Measurements from ENCODE around the gene TEX10. TPM values are rescaled to one million over a fixed set of nuclear protein-coding genes. Genes with fewer than 3 reads are reported as not detected.

Gene TEX10
- 10 to 100 TPM in 3 of 4 donors, 1 to 10 TPM in 1; 8.4 to 24.6 (median 19.3) TPM for total RNA-seq

DNA sequence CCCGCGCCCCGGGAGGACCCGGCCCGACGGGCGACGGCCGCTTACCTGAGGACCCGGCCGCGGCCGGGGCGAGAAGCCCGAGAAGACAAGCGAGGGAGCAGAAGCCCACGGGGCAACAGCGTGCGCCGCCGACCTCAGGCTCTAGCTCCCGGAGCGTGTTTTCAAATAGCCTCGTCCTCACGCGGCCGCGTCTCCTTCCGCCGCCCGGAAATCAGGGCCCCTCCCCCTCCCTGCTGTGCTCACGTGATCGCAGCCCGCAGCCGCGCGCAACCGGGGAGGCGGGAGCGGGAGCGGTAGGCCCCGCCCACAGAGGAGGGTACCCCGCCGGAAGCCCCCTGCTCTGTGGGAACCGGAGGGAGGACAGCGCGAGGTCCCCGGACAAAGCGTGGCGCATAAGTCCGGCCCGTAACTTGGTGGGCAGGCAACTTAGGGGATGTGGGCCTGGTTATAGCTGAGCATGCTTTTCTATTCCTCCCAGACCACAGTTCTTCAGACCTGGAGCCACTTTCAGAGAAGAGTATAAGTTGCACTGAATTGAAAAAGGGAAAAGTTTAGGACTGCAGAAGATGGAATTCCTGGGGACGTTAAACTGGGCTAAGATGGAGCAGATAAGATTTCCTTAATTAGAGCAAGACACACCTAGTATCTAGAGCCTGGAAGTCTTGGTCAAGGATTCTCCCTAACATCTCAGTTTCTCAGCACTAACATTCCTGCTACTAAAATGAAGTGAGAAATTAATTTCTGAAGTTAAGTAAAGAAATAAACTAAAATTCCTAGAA lies at the start of gene TEX10:
TSS of gene TEX10 (minus strand) at position 216 of the 779 bp plus-strand sequence. CDS start 3,579 bp downstream, outside the sequence.
- no peaks in the 10 kb centered on the region for H3K27me3 ChIP-seq
- WGBS, 2 donors, result 0% methylated on average over 1 to 11 of the region's 53 CpGs
- H3K27ac ChIP-seq, result peak within 1 kb of the TSS; percentile 86 to 92 (median 87)
- no peak for TF ChIP-seq CTCF (IDR thresholded peaks at IDR 0.05)
- TF ChIP-seq POLR2A (IDR thresholded peaks at IDR 0.05), result peak in 3 of 4 donors; percentile 42 to 72 (median 52)
- H3K36me3 ChIP-seq, result no peaks in the 10 kb centered on the region
- no peaks in the 10 kb centered on the region for H3K9me3 ChIP-seq
- peak within 1 kb of the TSS; percentile 88 to 97 (median 92) for H3K4me3 ChIP-seq
- intact Hi-C loops (cut with DNase I), result loop anchor here (10.0 kb wide), 1 partner anchor 82 kb away; no protein-coding TSS in a partner anchor
- DNase-seq, result peak; percentile 39
- peaks cover 3 to 40% (median 17%) of the 10 kb centered on the region in 3 donors for H3K4me1 ChIP-seq

- H3K27ac ChIP-seq, result no peak overlapping the region
- no peaks in the 10 kb centered on the region for H3K4me1 ChIP-seq
- H3K4me3 ChIP-seq, result no peak overlapping the region
- no peak for DNase-seq
- no peaks in the 10 kb centered on the region for H3K36me3 ChIP-seq
- 82 to 93% methylated on average over 1 of the region's 1 CpG for WGBS, 2 donors
- intact Hi-C loops (cut with DNase I), result no loop called here
- TF ChIP-seq CTCF (IDR thresholded peaks at IDR 0.05) (no peak), POLR2A (IDR thresholded peaks at IDR 0.05) (no peak)
- no peaks in the 10 kb centered on the region for H3K9me3 ChIP-seq
- peaks cover 0 to 13% (median 0%) of the 10 kb centered on the region in 4 donors for H3K27me3 ChIP-seq
Measured at GRCh38 chr9:100401042-100401441, 48.3 kb upstream of the TEX10 start.

- intact Hi-C loops (cut with DNase I), result no loop called here
Measured at GRCh38 chr9:100397529-100398266, 45.0 kb upstream of the TEX10 start.

DNA sequence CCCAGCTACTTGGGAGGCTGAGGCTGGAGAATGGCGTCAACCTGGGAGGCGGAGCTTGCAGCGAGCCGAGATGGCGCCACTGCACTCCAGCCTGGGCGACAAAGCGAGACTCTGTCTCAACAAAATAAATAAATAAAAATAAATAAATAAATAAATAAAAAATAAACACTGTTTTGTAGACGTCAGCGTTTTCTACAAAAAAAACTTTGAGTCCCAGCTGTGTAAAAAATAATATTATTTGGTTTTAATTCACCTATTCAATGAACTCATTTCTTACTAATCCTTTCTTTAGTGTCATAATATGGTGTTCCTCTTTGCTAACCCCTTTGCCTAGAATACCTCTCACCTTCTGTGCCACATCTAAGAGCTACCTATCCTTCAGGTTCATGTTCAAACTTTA lies 44.0 kb upstream of the TEX10 start:
- Histone ChIP-seq H3K4me3 (no peak overlapping the region), H3K27ac (no peak overlapping the region), H3K9me3 (no peaks in the 10 kb centered on the region), H3K4me1 (no peaks in the 10 kb centered on the region), H3K27me3 (no peaks in the 10 kb centered on the region), H3K36me3 (no peaks in the 10 kb centered on the region)
- intact Hi-C loops (cut with DNase I), result no loop called here
- WGBS, 2 donors, result 95 to 97% methylated on average over 9 of the region's 9 CpGs
- DNase-seq, result no peak
- TF ChIP-seq CTCF (IDR thresholded peaks at IDR 0.05) (no peak), POLR2A (IDR thresholded peaks at IDR 0.05) (no peak)

More at GRCh38 chr9:100397529-100398266, 45.0 kb upstream of the TEX10 start:
- Histone ChIP-seq H3K9me3 (no peaks in the 10 kb centered on the region), H3K27ac (no peak overlapping the region), H3K4me3 (no peak overlapping the region), H3K36me3 (no peaks in the 10 kb centered on the region), H3K4me1 (no peaks in the 10 kb centered on the region), H3K27me3 (peaks cover 0 to under 1% (median 0%) of the 10 kb centered on the region in 4 donors)
- TF ChIP-seq POLR2A (IDR thresholded peaks at IDR 0.05), result no peak
- TF ChIP-seq CTCF (IDR thresholded peaks at IDR 0.05), result no peak
- 71 to 80% methylated on average over 3 of the region's 3 CpGs for WGBS, 2 donors
- no peak for DNase-seq

- Histone ChIP-seq H3K4me3 (no peak overlapping the region), H3K36me3 (no peaks in the 10 kb centered on the region), H3K27ac (no peak overlapping the region), H3K9me3 (no peaks in the 10 kb centered on the region), H3K4me1 (no peaks in the 10 kb centered on the region), H3K27me3 (no peaks in the 10 kb centered on the region)
- WGBS, 2 donors, result 87 to 92% methylated on average over 2 of the region's 2 CpGs
- no peak for DNase-seq
- TF ChIP-seq POLR2A (IDR thresholded peaks at IDR 0.05), result no peak
- no peak for TF ChIP-seq CTCF (IDR thresholded peaks at IDR 0.05)
- intact Hi-C loops (cut with DNase I), result no loop called here
Measured at GRCh38 chr9:100394816-100395215, 42.1 kb upstream of the TEX10 start.

Measured in esophagus squamous epithelium (tissue), 5 donors.